GM18517 (cell line): Measurements from ENCODE around the gene CYSRT1.
"Not testable (repeated sequence)": the region's sequence is repeated elsewhere in the genome, so short reads cannot be mapped to it uniquely, and the experiment has no call there.

Experiments
- ATAC-seq: cut with Tn5 transposase; IDR thresholded peaks from one replicate; pipeline ENCODE4 v1.9.1; 2021; ENCODE audit warnings: mild to moderate bottlenecking, moderate library complexity; ENCODE audit not compliant: unreplicated experiment

The CYSRT1 gene

DNA sequence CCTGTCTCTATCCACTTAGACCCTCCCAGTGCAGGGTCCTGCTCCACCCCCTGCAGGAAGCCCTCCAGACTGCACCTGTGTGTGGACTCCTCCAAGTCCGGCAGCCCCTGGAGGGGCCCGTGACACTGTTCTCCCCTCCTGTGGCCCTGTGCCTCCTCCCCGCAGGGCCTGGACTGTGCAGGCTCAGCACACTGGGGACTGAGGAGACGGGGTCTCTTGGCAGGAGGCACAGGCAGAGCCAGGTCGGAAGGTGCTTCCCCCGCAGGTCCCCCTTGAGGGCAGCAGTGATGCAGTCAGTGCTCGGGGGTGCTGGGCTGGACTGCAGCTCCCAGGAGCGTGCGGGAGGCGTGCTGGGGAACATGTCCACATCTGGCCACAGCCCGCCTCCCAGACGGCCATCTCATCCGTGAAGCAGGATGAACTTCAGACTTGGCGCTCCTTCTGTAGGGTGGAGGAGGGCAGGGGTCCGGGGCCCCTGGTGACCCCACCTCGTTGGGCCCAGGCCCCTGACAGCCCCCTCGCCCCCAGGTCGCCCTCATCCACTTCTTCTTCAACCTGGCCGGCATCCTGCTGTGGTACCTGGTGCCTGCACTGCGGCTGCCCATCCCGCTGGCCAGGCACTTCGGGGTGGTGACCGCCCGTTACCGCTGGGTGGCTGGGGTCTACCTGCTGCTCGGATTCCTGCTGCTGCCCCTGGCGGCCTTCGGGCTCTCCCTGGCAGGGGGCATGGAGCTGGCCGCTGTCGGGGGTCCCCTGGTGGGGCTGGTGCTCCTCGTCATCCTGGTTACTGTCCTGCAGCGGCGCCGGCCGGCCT, 10.7 kb downstream of the CYSRT1 start:
- no peak for ATAC-seq

DNA sequence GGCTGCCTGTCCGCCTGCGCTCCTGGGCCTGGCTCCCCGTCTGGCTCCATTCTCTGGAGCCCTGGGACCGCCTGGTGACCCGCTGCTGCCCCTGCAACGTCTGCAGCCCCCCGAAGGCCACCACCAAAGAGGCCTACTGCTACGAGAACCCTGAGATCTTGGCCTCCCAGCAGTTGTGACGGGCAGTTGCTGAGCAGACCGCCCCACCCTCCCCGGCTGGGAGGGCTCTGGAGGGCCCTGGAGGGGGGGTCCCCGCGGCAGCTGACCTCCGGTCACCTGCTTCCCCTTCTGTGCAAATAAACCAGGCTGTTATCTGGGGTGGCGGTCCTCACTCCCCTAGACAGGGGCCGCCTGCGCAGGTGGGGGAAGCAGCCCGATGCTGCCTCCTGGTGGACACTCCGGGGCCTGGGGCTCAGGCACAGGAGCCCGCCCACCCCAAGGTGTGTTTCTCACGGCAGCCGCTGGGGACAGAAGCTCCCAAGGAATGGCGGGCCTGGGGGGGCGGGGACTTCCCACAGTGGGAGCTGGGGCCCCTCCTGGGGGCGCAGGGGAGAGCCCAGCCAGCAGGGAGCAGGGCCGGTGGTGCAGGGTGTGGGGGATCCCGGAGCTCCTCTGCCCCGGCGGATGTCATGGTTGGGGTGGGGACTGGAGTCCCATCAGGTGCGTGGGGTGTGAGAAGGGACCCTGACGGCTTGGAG, 11.4 kb downstream of the CYSRT1 start:
- ATAC-seq: no peak

DNA sequence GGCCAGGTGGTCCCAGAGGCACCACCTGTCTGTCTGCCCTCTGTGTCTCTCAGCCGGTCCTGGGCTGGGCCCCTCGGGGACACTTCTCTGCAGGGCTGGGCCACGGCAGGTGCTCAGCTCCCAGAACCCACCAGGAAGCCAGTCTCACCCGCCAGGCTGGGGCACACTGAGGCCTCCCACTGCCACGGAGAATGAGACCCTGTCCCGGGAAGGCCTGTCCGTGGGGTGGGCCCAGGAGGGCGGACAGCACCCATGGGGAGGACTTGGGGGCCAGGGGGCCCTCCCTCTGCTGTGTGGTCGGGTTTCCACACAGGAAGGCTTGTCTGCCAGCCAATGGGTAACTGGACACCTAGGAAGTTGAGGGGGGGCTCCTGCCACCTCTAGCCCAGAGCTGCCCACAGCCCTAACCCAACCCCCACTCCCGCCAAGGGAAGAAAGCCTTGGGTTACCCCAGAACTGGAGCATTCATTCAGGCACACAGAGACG, 12.0 kb downstream of the CYSRT1 start:
- no peak for ATAC-seq

DNA sequence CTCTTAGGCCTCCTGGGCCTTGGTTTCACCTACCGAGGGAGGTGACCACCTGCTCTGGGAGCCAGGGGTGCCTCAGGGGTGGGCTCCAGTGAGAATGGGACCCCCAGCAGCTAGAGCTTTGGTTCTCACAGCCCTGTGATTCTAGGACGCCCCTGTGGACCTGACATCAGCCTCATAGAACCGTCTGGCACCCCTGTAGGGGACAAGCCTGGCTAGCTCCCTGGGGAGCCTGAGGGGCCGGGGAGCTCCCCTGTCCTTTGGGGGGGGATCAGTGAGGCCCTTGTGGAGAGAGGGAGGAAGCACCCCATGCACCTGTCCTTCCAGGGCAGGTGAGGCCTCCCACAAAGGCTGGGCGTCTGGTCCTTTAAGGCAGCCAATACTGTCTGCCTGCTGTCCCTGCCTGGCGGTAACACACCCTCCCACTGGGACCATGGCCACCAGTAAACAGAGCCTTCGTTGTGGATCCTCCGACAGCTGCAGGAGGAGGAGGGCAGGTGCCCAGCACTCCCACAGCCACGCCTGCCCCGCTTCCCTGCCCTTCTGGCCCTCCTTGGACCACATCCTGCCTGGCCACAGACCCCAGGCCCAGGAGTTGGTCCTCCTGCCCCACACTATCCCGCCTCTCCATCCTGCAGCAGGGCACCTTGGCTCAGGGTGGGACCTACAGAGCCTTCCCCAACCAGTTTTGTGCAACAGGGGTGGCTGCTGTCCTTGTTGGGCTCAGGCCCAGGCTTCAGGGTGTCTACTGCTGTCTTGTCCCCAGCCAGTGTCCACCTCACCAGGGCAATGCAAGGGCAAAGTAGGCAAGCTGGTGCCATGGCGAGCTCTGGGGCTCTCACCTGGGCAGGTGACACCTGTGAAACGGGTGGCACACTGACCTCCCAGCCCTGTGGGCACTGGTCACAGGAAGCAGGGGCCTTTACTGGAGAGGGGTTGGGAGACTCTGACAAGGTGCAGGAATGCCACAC, 13.1 kb downstream of the CYSRT1 start:
- no peak for ATAC-seq

DNA sequence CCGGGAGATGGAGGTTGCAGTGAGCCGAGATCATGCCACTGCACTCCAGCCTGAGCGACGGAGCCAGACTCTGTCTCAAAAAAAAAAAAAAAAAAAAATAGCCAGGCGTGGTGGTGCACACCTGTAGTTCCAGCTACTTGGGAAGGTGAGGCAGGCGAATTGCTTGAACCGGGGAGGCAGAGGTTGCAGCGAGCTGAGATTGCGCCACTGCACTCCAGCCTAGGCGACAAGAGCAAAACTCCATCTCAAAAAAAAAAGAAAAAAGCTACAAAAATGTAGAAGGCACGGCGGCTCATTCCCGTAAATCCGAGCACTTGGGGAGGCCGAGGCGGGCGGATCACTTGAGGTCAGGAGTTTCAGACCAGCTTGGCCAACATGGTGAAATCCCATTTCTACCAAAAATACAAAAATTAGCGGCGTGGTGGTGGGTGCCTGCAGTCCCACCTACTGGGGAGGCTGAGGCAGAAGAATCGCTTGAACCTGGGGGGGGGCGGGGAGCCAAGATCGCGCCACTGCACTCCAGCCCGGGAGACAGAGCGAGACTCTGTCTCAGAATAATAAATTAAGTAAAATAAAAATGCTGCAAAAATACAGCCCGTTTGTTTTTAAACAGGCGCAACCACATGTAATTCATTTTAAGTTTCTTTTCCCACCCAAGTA, 14.7 kb downstream of the CYSRT1 start:
- not testable (repeated sequence) for ATAC-seq

DNA sequence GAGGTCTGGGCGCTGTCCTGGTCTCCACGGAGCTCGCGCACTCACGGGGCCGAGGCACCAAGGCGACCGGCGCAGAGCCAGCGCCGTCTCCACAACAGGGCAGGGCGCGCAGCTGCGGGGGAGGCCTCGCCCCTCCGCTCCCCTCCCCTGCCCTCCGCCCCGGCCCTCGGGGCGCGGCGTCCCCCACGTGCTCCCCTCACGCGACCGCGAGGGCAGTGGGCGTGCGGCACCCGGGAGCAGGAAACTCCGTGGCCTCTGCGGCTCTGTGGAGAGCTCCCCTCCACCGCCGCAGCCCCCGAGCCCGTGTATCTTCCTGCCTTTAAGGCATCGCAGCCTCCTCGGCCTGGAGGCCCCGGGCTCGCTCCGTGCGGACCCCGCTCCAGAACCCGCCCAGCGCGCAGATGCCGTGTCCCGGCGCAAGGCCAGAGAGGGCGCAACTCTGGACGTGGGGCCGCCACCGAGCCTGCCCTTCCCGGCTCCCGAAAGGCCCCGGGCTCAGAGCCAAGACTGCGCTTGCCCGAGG, 15.4 kb downstream of the CYSRT1 start:
- ATAC-seq: peak; percentile 14

DNA sequence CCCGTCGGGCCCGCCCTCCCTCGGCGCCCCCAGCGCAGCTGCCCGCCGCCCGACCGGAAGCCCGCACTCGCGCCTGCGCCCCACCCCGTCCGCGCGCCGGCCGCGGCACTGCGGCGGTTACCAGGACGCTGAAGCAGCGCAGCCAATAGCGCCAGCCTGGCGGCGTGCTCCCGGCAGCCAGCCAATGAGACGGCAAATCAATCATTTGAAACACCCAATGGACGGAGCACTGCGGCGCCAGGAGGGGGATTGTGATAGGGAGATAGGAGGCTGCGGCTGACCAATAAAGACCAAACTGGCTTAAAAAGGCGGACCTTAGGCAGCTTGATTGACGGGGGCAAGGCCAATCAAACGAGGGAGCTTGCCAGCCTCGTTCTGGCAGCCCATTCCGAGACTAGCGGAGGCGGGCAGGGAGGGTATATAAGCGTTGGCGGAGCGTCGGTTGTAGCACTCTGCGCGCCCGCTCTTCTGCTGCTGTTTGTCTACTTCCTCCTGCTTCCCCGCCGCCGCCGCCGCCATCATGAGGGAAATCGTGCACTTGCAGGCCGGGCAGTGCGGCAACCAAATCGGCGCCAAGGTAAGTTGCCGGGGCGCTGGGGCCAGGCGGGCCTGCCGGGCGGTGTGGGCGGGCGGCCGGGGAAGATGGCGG, 16.0 kb downstream of the CYSRT1 start, which contains the start of gene TUBB4B:
Gene TUBB4B, plus strand, starts transcription at position 447 of the 649 bp plus-strand sequence. Its CDS starts 74 bp downstream, at position 521.
- peak; percentile 76 for ATAC-seq

DNA sequence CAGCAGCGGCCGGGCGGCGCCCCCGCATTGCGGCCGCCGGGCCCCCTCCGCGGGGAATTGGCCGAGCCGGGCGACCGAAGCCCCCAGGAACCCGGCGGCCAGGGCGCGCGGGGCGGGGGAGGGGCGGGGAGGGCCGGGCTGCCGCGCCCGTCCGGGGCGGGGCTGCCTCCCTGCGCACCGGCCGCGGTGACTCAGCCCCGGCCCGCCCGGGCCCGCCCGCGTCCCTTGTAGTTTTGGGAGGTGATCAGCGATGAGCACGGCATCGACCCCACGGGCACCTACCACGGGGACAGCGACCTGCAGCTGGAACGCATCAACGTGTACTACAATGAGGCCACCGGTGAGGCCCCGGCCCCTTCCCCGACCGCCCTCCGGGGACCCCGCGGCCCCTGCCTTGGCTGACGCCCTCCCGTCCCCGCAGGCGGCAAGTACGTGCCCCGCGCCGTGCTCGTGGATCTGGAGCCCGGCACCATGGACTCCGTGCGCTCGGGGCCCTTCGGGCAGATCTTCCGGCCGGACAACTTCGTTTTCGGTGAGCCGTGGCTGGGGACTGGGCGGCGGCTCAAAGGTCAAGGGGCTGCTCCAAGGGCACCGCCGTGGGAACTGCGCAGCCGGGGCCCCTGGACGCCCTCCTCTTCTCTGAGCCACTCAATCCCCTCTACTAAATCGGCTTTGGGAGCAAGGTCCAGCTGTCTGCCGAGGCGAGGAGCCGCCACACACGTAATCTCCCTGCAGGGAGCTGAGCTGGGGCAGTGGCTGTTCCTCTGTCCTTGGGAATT, 16.7 kb downstream of the CYSRT1 start:
- no peak for ATAC-seq

DNA sequence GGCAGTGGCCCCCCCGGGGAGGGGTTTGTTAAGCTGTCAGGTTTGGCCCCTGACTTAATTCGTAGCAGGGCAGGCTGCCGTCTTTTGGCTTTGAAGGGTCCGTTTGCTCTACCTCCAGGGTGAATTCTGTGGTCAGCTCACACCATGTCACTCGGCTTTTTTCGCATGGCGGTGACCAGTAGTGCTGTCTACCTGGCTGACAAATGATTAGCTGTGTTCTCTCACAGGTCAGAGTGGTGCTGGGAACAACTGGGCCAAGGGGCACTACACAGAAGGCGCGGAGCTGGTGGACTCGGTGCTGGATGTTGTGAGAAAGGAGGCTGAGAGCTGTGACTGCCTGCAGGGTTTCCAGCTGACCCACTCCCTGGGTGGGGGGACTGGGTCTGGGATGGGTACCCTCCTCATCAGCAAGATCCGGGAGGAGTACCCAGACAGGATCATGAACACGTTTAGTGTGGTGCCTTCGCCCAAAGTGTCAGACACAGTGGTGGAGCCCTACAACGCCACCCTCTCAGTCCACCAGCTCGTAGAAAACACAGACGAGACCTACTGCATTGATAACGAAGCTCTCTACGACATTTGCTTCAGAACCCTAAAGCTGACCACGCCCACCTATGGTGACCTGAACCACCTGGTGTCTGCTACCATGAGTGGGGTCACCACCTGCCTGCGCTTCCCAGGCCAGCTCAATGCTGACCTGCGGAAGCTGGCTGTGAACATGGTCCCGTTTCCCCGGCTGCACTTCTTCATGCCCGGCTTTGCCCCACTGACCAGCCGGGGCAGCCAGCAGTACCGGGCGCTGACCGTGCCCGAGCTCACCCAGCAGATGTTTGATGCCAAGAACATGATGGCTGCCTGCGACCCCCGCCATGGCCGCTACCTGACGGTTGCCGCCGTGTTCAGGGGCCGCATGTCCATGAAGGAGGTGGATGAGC, 17.6 kb downstream of the CYSRT1 start:
- ATAC-seq: no peak

DNA sequence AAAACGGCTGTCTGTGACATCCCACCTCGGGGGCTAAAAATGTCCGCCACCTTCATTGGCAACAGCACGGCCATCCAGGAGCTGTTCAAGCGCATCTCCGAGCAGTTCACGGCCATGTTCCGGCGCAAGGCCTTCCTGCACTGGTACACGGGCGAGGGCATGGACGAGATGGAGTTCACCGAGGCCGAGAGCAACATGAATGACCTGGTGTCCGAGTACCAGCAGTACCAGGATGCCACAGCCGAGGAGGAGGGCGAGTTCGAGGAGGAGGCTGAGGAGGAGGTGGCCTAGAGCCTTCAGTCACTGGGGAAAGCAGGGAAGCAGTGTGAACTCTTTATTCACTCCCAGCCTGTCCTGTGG, 18.3 kb downstream of the CYSRT1 start:
- ATAC-seq: not testable (repeated sequence)

DNA sequence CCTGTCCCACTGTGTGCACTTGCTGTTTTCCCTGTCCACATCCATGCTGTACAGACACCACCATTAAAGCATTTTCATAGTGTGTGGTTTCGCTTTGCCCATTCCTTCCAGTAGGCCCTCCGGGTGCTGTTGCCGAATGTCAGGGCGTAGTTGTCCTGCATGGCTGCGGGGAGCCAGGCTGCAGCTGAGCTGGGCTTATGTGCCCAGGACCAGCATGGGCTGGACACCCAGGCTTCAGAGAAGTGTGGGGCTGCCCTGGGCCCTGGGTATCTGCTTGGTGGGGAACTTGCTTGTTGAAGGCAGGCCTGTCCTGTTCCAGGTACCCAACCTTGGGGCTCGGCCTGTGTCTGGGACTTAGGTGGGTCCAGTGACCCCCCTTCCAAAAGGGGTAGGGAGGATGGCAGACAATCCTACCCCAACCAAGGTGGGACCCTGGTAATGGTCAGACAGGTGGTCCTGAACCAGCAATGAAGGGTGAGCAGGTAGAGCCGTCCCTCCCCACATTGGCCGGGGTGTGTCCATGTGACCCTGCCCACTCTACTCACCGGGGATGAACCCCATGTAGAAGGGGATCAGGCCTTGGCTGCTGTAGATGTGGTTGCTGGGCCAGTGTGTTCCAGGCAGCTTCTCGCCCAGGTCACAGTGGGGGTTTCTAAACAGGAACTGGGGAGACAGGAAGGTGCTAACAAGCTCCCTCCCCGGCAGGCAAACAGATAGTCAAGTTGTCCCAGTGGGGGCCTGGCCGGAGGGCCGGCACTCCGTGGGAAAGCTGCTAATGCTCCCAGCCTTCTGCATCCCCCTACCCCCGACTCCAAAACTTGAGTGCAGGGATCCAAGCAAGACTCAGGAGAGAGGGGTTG, 18.9 kb downstream of the CYSRT1 start:
- no peak for ATAC-seq

DNA sequence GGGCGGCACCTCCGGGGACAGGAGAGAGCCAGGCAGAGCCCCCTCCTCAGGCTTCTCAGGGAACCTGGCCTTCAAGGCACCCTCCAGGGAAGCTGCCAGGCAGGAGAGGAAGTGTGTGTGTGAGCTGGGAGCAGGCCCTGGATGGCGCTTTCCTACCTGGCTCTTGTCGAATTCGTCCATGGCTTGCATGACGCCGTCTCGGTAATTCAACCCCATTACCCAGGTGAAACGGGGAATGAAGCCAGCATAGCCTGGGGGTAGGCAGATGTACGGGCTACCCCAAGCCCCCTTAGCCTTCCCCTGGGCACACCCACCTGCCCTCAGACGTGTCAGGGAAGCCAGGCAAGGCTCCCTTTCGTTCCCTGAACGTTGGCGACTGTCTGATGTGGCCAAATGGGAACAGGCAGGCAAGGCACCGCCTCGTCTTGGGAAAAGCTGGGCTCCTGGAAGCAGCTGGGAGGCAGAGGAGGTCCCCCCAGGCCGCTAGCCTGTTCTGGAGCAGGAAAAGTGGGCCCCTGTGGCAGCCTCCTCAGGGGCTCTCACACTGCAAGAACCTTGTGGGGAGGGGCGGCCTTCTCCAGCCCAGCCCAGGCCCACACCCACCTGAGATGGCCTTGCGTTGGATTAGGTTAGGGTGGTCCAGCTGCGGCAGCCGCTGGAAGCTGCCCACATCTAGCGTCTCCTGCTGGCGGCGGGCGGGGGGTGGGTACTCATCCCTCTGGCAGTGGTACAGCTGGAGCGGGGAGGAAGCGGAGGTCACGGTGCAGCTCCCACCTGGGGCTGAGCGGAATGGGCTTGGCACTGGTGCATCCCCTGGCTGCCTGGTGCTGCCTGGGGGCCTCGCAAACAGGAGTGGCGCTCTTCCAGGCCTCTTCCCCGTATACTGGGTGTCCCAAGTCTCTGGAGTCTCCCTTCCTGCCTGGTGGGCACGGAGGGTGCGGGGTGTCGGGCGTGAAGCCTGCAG, 19.8 kb downstream of the CYSRT1 start:
- no peak for ATAC-seq

DNA sequence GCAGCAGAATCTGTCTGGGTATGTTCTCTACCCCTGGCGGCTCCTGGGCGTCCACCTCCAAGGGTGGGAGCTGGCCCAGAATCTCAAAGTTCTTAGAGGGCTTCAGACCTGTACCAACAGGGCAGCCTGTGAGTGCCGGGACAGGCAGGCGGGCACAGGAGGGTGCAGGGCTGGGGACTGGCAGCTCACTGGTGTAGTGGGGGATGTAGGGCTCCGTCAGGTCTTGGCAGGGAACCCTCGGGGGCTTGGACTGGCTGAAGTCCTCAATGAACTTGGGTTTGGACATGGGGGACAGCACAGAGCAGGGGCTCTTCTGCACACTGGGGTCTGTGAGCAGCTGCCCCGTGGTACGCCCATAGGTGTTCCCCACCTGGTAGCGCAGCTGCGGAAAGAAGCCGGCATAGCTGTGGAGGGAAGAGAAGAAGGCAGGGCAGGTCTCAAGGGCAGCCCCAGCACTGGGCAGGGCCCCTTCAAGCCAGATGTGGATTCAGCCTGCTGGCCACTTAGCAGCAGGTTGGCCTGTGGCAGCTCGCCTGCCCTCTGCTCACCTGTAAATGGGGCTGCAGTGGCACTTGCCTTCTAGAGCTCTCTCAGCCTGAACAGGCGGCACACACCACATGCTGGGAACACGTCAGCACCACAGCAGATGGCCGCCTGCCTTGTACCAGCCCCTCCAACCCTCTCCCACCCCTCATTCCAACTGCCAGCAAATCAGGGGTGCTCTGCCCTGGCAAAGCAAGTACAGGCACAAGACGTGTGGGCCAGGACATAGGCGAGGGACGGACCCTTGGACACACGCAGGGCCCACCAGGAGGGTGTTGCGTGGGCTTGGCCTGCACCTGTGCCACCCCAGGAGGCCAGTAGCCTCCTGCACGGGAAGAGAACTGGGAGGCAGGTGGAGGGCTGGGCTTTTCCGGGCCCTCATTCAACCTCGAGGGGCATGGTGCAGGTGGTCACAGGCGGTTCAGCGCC, 20.8 kb downstream of the CYSRT1 start:
- no peak for ATAC-seq

DNA sequence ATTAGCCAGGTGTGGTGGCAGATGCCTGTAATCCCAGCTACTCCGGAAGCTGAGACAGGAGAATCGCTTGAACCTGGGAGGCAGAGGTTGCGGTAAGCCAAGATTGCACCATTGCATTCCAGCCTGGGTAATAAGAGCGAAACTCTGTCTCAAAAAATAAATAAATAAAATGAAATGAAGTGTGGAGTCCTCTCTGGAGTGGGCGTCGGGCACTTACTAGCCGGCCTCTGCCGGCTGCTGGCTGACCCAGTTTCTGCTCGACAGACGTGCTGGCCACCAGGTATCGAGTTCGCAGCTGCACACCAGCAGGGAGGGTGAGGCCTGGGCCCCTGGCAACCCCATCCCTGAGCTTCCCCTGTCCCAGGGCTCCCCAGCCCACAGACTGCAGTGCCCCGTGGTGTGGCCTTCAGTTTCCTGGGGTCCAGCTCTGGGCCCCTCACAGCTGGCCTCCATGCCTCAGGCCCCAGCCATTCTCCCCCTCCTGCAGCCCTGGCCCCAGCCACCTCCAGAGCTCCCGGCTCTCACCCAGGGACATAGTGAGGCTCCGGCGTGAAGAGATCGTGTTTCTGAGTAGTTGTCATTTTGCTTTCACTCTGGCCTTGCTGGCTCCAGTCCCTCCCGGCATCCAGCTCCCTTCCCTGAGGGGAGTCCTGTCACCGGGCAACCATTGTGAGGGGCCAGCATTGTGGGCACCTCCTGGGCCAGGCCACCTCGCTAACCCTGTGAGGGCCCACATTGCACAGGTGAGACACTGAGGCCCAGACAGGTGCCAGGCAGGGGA, 22.4 kb downstream of the CYSRT1 start:
- ATAC-seq: no peak
